NCI-H524 treated with DMSO at 0.1 percent for 48 hours (cell line): ENCODE results near the gene DENND11.
"Not testable (repeated sequence)": the region's sequence is repeated elsewhere in the genome, so short reads cannot be mapped to it uniquely, and the experiment has no call there.

Experiments used
- DNase-seq: peaks from one replicate; lab custom pipeline; 2025; lab: John Stamatoyannopoulos, UW

The DENND11 gene

DNA sequence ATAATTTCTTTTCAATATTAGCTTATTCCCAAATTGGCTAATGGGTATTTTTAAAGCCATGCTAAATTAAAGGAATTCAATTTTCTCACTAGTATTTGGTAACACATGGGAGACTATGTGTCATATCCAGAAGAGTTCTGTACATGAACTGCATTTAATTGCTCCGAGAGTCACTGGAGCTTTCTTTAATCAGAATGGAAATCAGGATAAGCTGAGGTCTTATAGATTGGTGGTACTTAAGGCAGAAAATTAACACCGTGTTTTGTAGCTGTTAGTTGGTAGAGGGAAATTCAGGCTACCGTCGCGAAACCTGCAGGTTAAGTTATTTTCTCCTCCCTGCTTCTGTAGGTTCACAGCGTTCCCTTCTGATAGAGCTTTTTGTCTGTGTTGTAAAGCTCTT, 6.4 kb upstream of the DENND11 start, which contains the start of gene WEE2:
Gene WEE2, plus strand, starts transcription at position 3 of the 400 bp plus-strand sequence. CDS start 406 bp downstream, outside the sequence.
- no peak for DNase-seq

GRCh38 chr7:141706239-141707064, 4.5 kb upstream of the DENND11 start:
- no peak for DNase-seq

DNA sequence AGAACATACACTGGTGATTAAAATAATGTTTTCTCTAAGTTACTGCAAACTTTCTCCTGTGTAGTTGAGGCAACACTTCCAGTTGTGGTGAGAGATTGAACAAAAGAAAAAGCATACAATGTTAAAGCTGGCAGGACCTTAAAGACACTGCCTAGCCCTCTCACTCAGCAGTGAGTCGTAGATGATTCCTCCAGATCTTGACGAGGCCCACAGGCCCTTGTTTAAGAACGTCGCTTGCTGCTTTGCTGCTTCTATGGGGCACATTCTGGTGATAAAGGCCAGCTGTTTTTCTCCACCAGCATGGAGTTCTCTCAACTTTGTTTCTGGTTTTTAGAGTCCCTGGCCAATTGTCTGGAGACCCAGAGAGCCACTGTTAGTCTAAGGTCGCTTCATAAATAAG, 2.8 kb upstream of the DENND11 start:
- DNase-seq: no peak

DNA sequence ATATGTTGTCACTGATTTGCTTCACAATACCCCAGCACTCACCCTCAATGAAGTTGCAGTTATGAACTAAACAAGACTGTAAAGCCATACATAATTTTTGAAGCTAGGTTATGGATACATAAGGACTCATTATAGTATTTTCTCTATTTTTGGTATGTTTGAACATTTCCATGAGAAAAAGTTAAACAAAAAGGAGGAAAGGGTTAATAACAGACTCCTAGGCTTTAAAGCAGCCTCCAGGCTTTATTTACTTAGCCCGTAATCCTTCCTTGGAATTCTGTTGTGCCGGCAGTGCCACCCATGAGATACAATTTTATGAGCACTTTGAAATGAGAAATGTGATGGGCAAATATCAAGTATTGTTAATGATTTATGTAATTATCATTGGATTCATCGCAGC, 2.1 kb upstream of the DENND11 start:
- DNase-seq: no peak

DNA sequence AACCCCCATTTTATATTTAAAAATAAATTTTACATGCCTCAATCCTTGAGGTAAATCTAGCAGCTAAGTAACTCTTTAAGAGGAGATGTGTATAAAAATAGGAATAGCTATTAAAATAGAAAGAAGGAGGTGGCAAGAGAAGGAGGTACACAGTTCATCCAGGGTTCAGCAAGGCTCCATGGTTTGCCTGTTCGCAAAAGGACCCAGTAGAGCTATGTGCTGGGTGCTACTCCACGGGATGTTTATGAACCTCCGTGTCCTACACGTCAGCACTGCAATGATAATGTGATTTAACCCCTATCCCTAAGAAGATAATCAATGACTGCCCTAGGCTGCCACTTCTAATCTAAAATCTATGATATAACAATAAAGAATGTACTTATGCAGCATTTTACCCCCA, 926 bp upstream of the DENND11 start:
- no peak for DNase-seq

DNA sequence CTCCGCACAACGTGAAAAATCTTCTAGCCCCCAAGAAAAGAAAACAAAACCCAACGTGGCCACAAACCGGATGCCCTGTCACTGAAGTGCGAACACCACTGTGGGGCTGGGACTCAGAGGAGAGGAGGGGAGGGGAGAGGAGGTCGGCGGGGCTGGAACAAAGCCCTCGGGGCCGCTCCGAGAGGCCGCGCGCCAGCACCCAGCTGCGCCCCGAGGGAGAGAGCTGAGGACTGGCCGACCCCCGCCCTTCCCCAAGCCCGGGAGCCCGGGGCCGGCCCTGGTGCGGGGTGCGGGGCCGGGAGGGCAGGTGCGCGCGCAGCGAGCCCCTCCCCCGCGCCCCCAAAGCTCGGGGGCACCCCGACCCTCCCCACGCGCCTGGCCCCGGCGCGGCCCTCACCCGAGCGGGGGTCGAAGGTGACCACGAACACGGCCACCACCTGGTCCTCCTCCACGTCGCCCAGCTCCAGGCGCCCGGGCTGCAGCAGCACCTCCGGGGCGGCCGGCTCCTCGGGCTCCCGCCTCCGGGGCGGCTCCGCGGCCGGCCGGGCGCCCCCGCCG, 398 bp downstream of the DENND11 start:
- no peak for DNase-seq

- no peak for DNase-seq
Measured at GRCh38 chr7:141700848-141701371, 1.1 kb downstream of the DENND11 start.

DNA sequence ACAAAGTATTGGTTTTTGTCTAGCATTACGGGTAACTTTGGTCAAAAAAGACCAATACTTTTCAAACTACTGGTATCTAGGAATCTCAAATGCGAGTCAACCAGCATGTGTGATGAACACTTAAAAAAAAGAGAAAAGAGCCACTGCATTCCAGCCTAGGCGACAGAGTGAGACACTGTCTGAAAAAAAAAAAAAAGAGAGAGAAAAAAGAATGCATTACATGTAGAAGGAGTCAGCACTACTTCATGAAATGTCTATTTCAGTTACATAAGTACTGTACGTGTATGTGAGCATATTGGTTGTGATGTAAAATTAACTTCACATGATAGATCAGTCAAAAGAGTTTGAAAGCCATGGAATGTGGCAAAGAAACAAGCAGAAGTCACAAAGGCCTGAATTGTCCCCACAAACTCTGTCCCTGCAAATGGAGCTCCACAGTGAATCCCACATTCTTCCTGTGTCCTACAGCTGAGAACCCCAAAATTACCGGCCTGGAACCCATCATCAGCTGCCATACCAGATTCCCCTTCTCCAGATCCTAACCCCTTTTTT, 1.6 kb downstream of the DENND11 start:
- DNase-seq: no peak

GRCh38 chr7:141699860-141700259, 2.1 kb downstream of the DENND11 start:
- DNase-seq: no peak

DNA sequence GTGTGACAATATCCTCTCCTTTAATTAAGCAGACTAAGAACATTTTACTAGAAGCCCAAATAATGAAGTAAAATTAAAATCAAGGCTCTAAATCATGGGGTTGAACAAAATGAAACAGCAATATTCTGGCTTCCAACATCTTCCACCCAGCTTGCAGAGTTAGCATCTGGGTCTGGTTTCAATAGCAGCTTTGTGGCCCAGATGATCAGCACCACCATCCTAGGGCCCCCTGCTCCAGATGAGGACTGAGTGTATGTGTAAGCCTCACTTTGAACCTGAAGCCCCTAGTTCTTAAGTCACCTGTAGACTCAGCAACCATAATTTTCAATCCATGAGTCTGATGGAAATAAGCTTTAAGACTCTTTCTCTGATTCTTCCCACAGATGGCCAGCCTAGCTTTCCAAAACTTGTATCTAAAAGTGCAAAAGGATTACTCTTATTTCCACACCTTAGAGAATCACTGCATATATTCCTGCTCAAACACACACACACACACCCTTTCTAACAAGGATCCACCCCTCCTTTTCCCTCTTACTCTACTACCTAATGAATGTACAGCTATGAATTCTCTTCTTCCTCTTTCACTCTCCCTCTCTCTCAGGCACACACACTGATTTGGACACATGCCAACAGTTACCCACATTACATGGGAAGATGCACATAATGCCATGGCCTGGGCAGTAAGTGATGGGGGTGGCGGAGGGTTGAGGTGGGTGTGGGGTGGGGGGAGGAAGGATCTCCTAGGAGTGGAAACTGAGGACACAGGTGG, 3.5 kb downstream of the DENND11 start:
- DNase-seq: no peak

DNA sequence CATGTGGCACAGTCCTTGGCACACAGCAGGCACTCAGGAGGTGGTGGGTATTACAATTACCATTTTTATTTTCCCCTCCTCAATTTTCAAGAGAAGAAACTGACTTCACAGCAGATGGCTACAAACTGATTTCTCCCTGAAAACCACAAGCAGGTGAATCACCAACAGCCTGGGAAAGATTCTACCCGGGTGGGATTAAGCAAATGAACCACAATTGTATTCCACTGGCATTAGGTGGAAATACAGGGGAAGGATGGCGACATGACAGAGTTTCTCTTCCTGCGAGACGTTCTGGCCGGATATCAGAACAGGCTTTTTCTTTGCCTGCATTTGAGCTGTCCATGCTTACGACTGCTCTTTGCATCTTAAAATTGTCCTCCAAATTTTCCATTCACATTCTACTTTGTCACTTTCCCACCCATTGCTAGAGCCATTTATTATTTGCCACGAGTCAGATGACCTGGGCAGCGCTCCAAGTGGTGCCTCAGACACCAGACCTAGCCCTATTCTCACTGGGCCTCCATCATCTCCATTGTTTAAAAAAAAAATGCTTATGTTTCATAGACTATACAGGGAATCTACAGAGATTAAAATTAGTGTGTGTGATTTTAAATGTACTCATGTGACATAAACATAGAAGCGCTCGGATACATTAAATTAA, 4.6 kb downstream of the DENND11 start:
- DNase-seq: no peak

DNA sequence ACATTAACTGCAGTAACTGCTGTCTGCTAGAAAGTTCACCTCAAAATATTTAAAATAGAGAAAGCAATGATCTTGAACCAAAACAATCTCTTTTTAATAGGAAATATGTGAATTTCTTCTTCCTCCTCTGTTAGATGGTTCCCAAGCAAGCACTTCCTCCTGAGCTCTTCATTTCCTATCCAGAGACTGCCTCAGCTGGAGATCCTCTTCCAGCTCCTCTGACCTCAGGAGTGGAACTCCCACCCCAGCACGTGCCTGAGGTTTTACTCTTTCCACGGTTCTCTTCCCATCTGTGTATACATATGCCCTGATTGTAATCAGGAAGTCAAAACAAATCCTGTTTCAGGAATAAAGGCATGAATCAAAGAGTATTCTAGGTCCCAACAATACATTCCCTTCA, 5.6 kb downstream of the DENND11 start:
- no peak for DNase-seq

GRCh38 chr7:141695803-141696289, 6.1 kb downstream of the DENND11 start:
- DNase-seq: no peak

- no peak for DNase-seq
Measured at GRCh38 chr7:141693082-141693481, 8.9 kb downstream of the DENND11 start.

DNA sequence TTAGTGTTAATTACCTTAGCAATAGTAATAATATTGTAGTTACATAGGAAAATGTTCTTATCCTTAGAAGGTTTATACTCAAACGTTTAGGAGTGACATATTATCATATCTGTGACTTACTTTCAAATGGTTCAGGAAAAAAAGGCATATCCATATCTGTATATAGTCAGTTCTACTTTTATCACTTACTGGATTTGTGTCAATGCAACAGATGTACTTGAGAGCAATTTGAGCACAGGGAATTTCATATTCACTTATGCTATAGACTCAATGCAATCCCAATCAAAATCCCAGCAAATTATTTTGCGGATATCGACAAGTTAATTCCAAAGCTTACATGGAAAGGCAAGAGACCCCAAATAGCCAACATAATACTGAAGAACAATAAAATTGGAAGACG, 10.0 kb downstream of the DENND11 start:
- no peak for DNase-seq

GRCh38 chr7:141691540-141691939, 10.4 kb downstream of the DENND11 start:
- no peak for DNase-seq

DNA sequence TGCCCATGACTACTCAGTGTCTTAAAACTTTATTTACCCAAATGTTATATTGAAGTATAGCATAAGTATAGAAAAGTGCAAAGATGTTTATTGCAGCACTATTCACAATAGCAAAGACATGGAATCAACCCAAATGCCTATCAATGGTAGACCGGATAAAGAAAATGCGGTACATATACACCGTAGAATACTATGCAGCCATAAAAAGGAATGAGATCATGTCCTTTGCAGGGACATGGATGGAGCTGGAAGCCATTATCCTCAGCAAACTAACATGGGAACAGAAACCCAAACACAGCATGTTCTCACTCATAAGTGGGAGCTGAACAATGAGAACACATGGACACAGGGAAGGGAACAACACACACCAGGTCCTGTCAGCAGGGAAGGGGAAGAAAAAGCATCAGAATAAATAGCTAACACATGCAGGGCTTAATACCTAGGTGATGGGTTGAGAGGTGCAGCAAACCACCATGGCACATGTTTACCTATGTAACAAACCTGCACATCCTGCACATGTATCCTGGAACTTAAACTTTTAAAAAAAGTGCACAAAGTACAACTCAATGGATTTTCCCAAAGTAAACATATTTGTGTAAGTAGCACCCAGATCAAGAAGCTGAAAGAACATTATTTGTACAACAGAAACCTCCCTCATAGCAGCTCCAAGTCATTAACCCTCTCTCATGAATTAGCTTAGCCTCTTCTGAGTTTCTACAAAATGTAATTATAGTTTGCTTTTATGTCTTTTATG, 12.7 kb downstream of the DENND11 start:
- DNase-seq: not testable (repeated sequence)

GRCh38 chr7:141688043-141688442, 13.9 kb downstream of the DENND11 start:
- no peak for DNase-seq

DNA sequence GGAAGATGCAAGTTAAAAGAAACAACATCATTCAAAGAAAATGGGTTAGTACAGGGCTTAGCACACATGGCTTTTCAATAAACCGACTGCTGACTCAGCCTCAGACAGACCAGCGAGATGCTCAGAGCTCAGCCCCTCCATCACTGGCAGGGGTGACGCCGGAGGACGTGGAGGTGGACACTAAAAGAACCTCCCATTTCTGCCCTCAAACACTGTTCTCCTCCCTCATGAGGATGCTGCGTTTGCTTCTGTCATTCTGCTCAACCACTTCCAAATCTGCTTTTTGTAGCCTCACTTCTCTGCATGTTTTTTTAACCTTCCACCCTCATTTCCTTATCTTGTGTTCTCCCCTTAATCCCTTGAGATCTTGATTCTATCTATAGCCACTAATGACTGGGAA, 15.3 kb downstream of the DENND11 start:
- no peak for DNase-seq

- no peak for DNase-seq
Measured at GRCh38 chr7:141686074-141686473, 15.9 kb downstream of the DENND11 start.
